Activated CD8-positive, alpha-beta T cell treated with anti-CD3 and anti-CD28 coated beads, Interleukin-2, amount 10 ng/mL, durations not matched to agents 7 days and 5 days (primary cell): Measurements from ENCODE around the gene HOGA1. TPM values are rescaled to one million over a fixed set of nuclear protein-coding genes. Genes with fewer than 3 reads are reported as not detected.

ENCODE experiments used
- ATAC-seq: fragments of 150-1000 bp; cut with Tn5 transposase; one replicate; pipeline ENCODE4 v1.10.0; 2021; ENCODE audit warnings: moderate library complexity
- CTCF ChIA-PET: fragments of 350-600 bp; sonication (Branson Sonifier 250); formaldehyde crosslinking; loops from one replicate; lab custom pipeline; 2021; ENCODE audit warnings: antibody characterized with exemption; lab: Charles Lee
- POLR2A ChIA-PET: fragments of 350-600 bp; sonication (Branson Sonifier 250); formaldehyde crosslinking; loops from one replicate; lab custom pipeline; 2021; ENCODE audit warnings: antibody characterized with exemption; lab: Charles Lee
- DNase-seq: peaks from one replicate; pipeline ENCODE4 v3.0.0-alpha.2; 2020
- H3K27ac Mint-ChIP-seq: one replicate; pipeline ENCODE4 v1.8.0; 2021; ENCODE audit warnings: mild to moderate bottlenecking, mixed read lengths
- H3K27me3 Mint-ChIP-seq: one replicate; pipeline ENCODE4 v1.8.0; 2021; ENCODE audit warnings: low read depth, mixed read lengths
- H3K36me3 Mint-ChIP-seq: one replicate; pipeline ENCODE4 v1.8.0; 2021; ENCODE audit warnings: low read depth, mixed read lengths
- H3K4me1 Mint-ChIP-seq: one replicate; pipeline ENCODE4 v1.8.0; 2021; ENCODE audit warnings: low read depth, mixed read lengths
- H3K4me3 Mint-ChIP-seq: one replicate; pipeline ENCODE4 v1.8.0; 2021; ENCODE audit warnings: mild to moderate bottlenecking, mixed read lengths
- H3K9me3 Mint-ChIP-seq: one replicate; pipeline ENCODE4 v1.8.0; 2022; ENCODE audit warnings: mixed read lengths; ENCODE audit not compliant: insufficient read depth
- total RNA-seq, 2 experiments: library from RNA; stranded (reverse); gene quantifications; one replicate each; pipeline ENCODE4 v1.2.3, GENCODE V29; 2021

Gene HOGA1
- total RNA-seq: not detected

DNA sequence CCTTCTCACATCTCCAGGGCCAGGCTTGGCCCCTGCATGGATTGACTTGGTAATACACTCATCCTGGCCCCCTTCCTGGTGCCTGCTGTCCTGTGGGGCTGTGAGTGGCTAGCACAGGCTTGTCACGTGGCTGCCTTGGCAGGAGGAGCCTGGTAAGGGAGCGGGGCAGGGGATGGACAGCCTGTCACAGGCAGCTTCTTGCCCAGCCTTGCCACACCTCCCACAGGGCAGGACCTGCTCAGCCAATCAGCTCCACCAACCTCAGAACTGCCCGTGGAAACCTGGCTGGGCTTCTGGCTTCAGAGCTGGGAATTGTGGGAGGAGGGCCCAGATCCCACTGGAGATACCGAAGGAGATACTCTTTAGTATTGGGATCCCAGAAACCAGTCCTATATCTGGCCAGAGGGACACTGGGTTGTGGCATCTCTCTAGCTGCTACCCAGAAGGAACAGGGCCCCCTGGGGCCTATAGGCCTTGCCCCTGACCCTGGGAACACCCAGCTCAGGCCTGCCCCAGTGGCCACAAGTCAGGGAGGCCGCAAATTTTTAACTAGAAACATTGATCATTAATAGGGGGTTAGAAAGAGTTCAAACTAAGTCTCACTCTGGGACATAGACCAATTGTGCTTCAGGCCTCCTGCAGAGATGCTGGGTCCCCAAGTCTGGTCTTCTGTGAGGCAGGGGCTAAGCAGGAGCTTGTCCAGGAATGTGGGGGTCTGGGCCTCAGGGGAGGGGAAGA is at the start of gene HOGA1:
Gene HOGA1 (plus strand): TSS at position 330 of the 738 bp plus-strand sequence. CDS start 315 bp downstream, at position 645.
- Mint-ChIP-seq H3K4me3 (no peak within 1 kb of the TSS), H3K27ac (no peak within 1 kb of the TSS), H3K27me3 (peaks cover 5% of the 10 kb centered on the region), H3K4me1 (peaks cover 2% of the 10 kb centered on the region), H3K9me3 (no peaks in the 10 kb centered on the region), H3K36me3 (no peaks in the 10 kb centered on the region)
- ATAC-seq (no peak), DNase-seq (no peak)
- ChIA-PET CTCF (interaction anchor here (1.4 to 3.1 kb wide), 2 partner anchors 12 to 30 kb away, joined by 3 to 12 read pairs; partner anchors contain the start of gene ANKRD2), POLR2A (no interaction called here)

GRCh38 chr10:97534746-97535367 is 49.3 kb upstream of the HOGA1 start:
- no peak overlapping the region for H3K4me3 Mint-ChIP-seq
- H3K27me3 Mint-ChIP-seq: no peaks in the 10 kb centered on the region
- H3K9me3 Mint-ChIP-seq: no peaks in the 10 kb centered on the region
- CTCF ChIA-PET: interaction anchor here (0.8 to 3.0 kb wide), 12 partner anchors 11 to 122 kb away, joined by 3 to 17 read pairs (median 4); partner anchors contain the start of genes ANKRD2 and UBTD1
- H3K4me1 Mint-ChIP-seq: no peaks in the 10 kb centered on the region
- no peak overlapping the region for H3K27ac Mint-ChIP-seq
- H3K36me3 Mint-ChIP-seq: no peaks in the 10 kb centered on the region
- POLR2A ChIA-PET: interaction anchor here (0.6 kb wide), 1 partner anchor 199 kb away, joined by 3 read pairs; no protein-coding TSS in a partner anchor
- ATAC-seq (peak; percentile 65), DNase-seq (peak; percentile 46)

DNA sequence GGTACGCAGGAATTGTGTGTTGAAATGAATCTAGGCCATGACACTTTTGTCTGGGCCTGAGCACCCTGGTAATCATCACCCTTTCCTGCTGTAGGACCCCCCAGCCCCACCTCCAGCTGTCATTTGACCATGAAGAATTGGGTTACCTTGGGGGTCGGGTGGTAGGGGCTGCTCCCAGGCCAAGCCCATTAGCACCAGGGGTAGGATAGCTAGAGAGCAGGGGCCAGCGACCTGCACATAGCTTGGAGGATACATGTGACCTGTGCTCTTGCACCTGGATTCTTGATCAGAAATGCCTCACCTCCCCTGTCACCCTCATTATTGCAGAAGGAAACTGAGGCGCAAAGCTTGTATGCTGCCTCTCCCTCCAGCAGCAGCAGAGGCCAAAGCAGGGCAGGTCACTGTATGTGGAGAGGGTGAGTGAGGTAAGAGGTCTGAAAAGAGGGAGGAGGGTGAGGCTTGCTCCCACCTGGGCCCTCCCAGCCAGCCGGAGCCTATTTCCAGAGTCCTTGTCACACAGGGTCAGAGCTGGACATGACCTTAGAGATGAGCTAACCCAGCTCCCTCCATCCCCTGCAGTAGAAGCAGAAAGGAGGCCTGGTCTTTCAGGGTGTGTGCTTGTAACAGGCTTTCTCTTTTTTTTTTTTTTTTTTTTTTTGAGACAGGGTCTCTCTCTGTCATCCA is 46.9 kb upstream of the HOGA1 start:
- ATAC-seq: no peak
- no peak overlapping the region for H3K4me3 Mint-ChIP-seq
- no peak overlapping the region for H3K27ac Mint-ChIP-seq
- no peak for DNase-seq
- H3K9me3 Mint-ChIP-seq: no peaks in the 10 kb centered on the region
- ChIA-PET POLR2A (interaction anchor here (0.6 kb wide), 1 partner anchor 16 kb away, joined by 4 read pairs; no protein-coding TSS in a partner anchor), CTCF (no interaction called here)
- H3K27me3 Mint-ChIP-seq: no peaks in the 10 kb centered on the region
- no peaks in the 10 kb centered on the region for H3K36me3 Mint-ChIP-seq
- H3K4me1 Mint-ChIP-seq: peaks cover under 1% of the 10 kb centered on the region

DNA sequence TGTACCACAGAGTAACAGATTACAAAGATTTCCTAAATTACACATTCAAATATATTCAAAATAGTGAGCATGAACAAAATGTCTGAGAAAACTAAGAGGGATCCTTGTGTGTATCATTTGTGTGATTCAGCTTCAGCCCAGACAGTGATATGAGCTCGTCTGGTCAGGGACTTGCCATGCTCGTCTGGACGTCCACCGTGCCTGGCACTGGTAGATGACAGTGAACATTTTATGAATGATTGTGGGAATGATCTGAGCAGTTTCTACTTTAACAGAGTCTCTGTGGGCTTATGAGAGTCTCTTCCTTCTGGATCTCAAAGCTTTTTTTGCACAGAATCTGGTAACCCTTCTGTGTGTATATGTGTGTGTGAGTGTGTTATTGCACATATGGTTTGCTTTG is 45.8 kb upstream of the HOGA1 start:
- POLR2A ChIA-PET: interaction anchor here (1.4 kb wide), 1 partner anchor 14 kb away, joined by 4 read pairs; no protein-coding TSS in a partner anchor
- Mint-ChIP-seq H3K4me1 (peaks cover 12% of the 10 kb centered on the region), H3K27ac (no peak overlapping the region), H3K36me3 (no peaks in the 10 kb centered on the region), H3K9me3 (no peaks in the 10 kb centered on the region), H3K27me3 (no peaks in the 10 kb centered on the region), H3K4me3 (no peak overlapping the region)
- CTCF ChIA-PET: no interaction called here
- ATAC-seq: no peak
- DNase-seq: no peak

GRCh38 chr10:97538839-97539238 is 45.4 kb upstream of the HOGA1 start:
- DNase-seq (no peak), ATAC-seq (no peak)
- no peaks in the 10 kb centered on the region for H3K27me3 Mint-ChIP-seq
- no peaks in the 10 kb centered on the region for H3K9me3 Mint-ChIP-seq
- H3K27ac Mint-ChIP-seq: no peak overlapping the region
- H3K4me1 Mint-ChIP-seq: peaks cover 13% of the 10 kb centered on the region
- ChIA-PET CTCF (interaction anchor here (1.3 kb wide), 1 partner anchor 40 kb away, joined by 4 read pairs; the partner anchor contains the start of gene UBTD1), POLR2A (interaction anchor here (1.4 kb wide), 1 partner anchor 13 kb away, joined by 4 read pairs; no protein-coding TSS in a partner anchor)
- H3K4me3 Mint-ChIP-seq: no peak overlapping the region
- H3K36me3 Mint-ChIP-seq: no peaks in the 10 kb centered on the region

GRCh38 chr10:97539523-97540200 is 44.5 kb upstream of the HOGA1 start:
- Mint-ChIP-seq H3K27me3 (no peaks in the 10 kb centered on the region), H3K36me3 (no peaks in the 10 kb centered on the region), H3K4me3 (no peak overlapping the region), H3K9me3 (no peaks in the 10 kb centered on the region), H3K4me1 (peaks cover 13% of the 10 kb centered on the region), H3K27ac (no peak overlapping the region)
- POLR2A ChIA-PET: interaction anchor here (1.4 kb wide), 1 partner anchor 12 kb away, joined by 4 read pairs; no protein-coding TSS in a partner anchor
- ATAC-seq (no peak), DNase-seq (no peak)
- CTCF ChIA-PET: interaction anchor here (1.3 kb wide), 1 partner anchor 40 kb away, joined by 4 read pairs; the partner anchor contains the start of gene UBTD1

GRCh38 chr10:97540669-97541500 is 43.3 kb upstream of the HOGA1 start:
- no peak overlapping the region for H3K4me3 Mint-ChIP-seq
- ChIA-PET POLR2A (no interaction called here), CTCF (no interaction called here)
- no peaks in the 10 kb centered on the region for H3K9me3 Mint-ChIP-seq
- no peaks in the 10 kb centered on the region for H3K27me3 Mint-ChIP-seq
- H3K27ac Mint-ChIP-seq: no peak overlapping the region
- no peaks in the 10 kb centered on the region for H3K36me3 Mint-ChIP-seq
- ATAC-seq (no peak), DNase-seq (no peak)
- peaks cover 13% of the 10 kb centered on the region for H3K4me1 Mint-ChIP-seq

GRCh38 chr10:97542169-97543024 is 41.8 kb upstream of the HOGA1 start:
- H3K9me3 Mint-ChIP-seq: no peaks in the 10 kb centered on the region
- H3K4me3 Mint-ChIP-seq: no peak overlapping the region
- H3K27ac Mint-ChIP-seq: no peak overlapping the region
- peaks cover 13% of the 10 kb centered on the region for H3K4me1 Mint-ChIP-seq
- ChIA-PET CTCF (interaction anchor here (0.6 to 1.2 kb wide), 3 partner anchors 9 to 73 kb away, joined by 3 to 5 read pairs (median 4); no protein-coding TSS in a partner anchor), POLR2A (no interaction called here)
- H3K36me3 Mint-ChIP-seq: no peaks in the 10 kb centered on the region
- ATAC-seq: peak; percentile 31
- peak; percentile 23 for DNase-seq
- H3K27me3 Mint-ChIP-seq: no peaks in the 10 kb centered on the region

DNA sequence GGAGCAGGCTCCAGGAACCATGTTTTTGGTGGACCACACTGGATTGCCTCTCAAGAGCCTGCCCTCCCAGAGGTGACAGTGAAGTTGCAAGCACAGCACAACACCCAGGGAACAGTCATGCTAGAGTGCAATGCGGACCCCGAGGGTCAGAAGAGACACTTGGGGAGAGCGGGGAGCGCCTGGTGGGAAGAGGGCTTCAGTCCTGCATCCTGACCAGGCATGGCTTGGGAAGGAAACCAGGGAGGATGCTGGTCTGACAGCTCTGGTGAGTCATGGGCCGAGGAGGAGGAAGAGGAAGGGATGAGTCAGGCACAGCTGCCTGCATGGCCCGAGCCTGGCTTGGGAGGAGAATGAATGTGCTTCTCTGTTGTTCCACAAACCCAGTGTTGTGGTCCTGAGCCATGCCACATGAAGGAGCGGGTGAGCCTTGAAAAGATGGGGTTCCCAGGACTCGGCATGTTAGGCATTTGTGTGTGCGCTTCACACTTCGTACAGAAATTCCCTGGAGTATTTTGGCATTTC is 41.1 kb upstream of the HOGA1 start:
- peaks cover 13% of the 10 kb centered on the region for H3K4me1 Mint-ChIP-seq
- H3K27ac Mint-ChIP-seq: no peak overlapping the region
- DNase-seq (peak; percentile 46), ATAC-seq (peak; percentile 65)
- ChIA-PET CTCF (interaction anchor here (0.6 to 1.2 kb wide), 3 partner anchors 9 to 73 kb away, joined by 3 to 5 read pairs (median 4); no protein-coding TSS in a partner anchor), POLR2A (no interaction called here)
- H3K4me3 Mint-ChIP-seq: no peak overlapping the region
- no peaks in the 10 kb centered on the region for H3K9me3 Mint-ChIP-seq
- H3K36me3 Mint-ChIP-seq: no peaks in the 10 kb centered on the region
- no peaks in the 10 kb centered on the region for H3K27me3 Mint-ChIP-seq
